Left lung (tissue), 10 donors: ENCODE results near the gene RAB3D. TPM values are rescaled to one million over a fixed set of nuclear protein-coding genes. Genes with fewer than 3 reads are reported as not detected.
A peak's percentile ranks its signal among the peaks of the same experiment; 100 is the strongest.

Experiments
- ATAC-seq: fragments of 200-7000 bp; cut with Tn5 transposase; one replicate; pipeline ENCODE4 v1.9.1; 2020; ENCODE audit warnings: moderate library complexity
- DNase-seq, 4 donors: peaks; one replicate each; pipeline ENCODE4 v3.0.0-alpha.2; 2013 to 2020
- H3K27ac ChIP-seq, 2 donors: fragments of 200-600 bp; sonication (generic) in 1 of 2; one replicate each; pipeline versions ENCODE4 v1.5.0 to v1.8.0; 2020 to 2021
- H3K27me3 ChIP-seq, 2 donors: fragments of 200-600 bp; sonication (generic) in 1 of 2; one replicate each; pipeline versions ENCODE4 v1.5.0 to v1.8.0; 2020 to 2021
- H3K36me3 ChIP-seq, 2 donors: fragments of 200-600 bp; sonication (generic) in 1 of 2; one replicate each; pipeline versions ENCODE4 v1.5.0 to v1.8.0; 2020 to 2021
- H3K4me1 ChIP-seq, 2 donors: fragments of 200-600 bp; one replicate each; pipeline ENCODE4 v1.8.0; 2021
- H3K4me3 ChIP-seq, 2 donors: fragments of 200-600 bp; sonication (generic) in 1 of 2; one replicate each; pipeline versions ENCODE4 v1.5.0 to v1.8.0; 2020 to 2021; ENCODE audit warnings: mild to moderate bottlenecking in 1 of 2
- H3K9me3 ChIP-seq, 2 donors: fragments of 200-600 bp; sonication (generic) in 1 of 2; one replicate each; pipeline versions ENCODE4 v1.5.0 to v1.8.0; 2020 to 2021
- intact Hi-C, 2 donors: fragments of 100-400 bp; cut with DNase I; formaldehyde crosslinking; loops; one replicate each; pipeline versions ENCODE4 v1.11.2 to v1.14.2; 2022
- polyA plus RNA-seq, 6 donors: library from polyadenylated mRNA; unstranded; fragments of 120-200 nt; gene quantifications; one replicate each; pipeline ENCODE4 v1.2.1, GENCODE V29; 2013; ENCODE audit not compliant: insufficient read length in 6 of 6
- total RNA-seq, 2 donors: library from RNA; stranded (reverse); fragmentation: NEBNext Ultra II Directional; extraction: Animal tissue kit (Norgen Biotek cat#: 25700); gene quantifications; one replicate each; pipeline ENCODE4 v1.2.1, GENCODE V29; 2021
- TF ChIP-seq, protein P1 (sequence below), 2 donors: fragments of 200-600 bp; sonication (generic) in 1 of 2; IDR thresholded peaks; one replicate each; pipeline versions ENCODE4 v1.5.0 to v1.8.0; 2021; ENCODE audit warnings: antibody characterized with exemption in 2 of 2
- donor health status: DM: no; HTN: yes; CAD: no.
- donor health status: DM: no; HTN: no; CAD: no.

The RAB3D gene
- total and polyA plus RNA-seq, 8 donors, result 16.3 to 71.6 (median 19.3) TPM

DNA sequence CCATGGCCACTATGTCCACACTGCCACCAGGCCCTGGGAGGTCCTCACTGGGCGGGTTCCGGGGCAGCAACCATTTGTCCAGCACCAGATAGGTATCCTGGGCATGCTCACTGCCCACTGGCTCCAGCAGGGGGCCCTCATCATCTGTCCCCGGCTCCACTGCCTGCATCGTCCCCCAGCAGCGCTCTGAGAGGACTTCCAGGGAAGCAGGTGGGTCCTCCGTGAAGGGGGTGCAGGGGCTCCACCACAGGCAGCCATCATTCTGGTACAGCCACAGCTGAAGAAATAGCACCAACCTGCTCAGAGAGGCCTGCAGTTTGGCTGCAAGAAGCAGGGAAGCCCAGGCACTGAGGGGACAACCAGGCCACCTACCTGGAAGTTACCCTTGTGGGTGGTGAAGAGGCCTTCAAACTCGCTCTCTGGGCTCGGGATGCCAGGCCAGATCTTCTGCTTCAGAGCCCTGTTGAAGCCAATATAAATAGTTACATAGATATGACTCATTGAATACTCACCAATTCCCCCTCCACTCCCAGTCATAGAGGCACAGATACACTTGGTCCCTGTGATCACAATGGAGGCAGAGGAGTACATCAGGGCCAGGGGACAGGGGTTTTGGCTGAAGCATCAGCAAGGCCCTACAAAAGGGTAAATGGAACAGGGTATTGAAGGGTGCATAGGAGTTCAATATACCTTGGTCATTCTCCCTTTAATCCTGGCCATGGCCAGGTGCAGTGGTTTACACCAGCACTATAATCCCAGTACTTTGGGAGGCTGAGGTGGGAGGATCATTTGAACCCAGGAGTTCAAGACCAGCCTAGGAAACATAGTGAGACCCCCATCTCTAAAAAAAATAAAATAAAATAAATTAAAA is 39.1 kb upstream of the RAB3D start:
- Histone ChIP-seq H3K27me3 (peaks cover 0 to 19% of the 10 kb centered on the region in 2 donors), H3K4me1 (peaks cover 11 to 87% of the 10 kb centered on the region in 2 donors), H3K9me3 (no peaks in the 10 kb centered on the region), H3K4me3 (no peak overlapping the region), H3K27ac (peak overlapping the region; percentile 13 to 95), H3K36me3 (no peaks in the 10 kb centered on the region)
- intact Hi-C loops, result no loop called here
- DNase-seq, result peak in 2 of 4 donors; percentile 46 to 83
- ATAC-seq, result no peak
- TF ChIP-seq, protein P1, sequence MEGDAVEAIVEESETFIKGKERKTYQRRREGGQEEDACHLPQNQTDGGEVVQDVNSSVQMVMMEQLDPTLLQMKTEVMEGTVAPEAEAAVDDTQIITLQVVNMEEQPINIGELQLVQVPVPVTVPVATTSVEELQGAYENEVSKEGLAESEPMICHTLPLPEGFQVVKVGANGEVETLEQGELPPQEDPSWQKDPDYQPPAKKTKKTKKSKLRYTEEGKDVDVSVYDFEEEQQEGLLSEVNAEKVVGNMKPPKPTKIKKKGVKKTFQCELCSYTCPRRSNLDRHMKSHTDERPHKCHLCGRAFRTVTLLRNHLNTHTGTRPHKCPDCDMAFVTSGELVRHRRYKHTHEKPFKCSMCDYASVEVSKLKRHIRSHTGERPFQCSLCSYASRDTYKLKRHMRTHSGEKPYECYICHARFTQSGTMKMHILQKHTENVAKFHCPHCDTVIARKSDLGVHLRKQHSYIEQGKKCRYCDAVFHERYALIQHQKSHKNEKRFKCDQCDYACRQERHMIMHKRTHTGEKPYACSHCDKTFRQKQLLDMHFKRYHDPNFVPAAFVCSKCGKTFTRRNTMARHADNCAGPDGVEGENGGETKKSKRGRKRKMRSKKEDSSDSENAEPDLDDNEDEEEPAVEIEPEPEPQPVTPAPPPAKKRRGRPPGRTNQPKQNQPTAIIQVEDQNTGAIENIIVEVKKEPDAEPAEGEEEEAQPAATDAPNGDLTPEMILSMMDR (IDR thresholded peaks at IDR 0.05), result peak; percentile 44 to 64

DNA sequence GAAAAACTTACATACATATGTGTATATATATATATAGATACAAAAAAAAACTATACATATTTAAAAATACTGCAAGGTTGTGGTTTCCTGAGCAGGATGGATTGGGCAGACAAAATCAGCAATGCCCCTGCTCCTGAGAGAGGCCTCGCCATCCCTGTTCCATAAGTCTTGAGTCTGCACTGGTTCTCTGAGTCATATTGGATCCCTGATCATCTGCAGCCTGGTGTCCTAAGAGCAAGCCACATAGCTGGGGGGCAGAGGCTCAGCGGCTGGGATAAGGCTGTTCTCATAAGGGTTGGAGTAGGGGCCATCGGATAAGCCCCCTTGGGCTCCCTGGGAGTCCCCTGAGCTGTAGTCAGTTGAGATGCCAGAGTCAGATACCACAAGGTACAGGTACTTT is 38.3 kb upstream of the RAB3D start:
- no peak overlapping the region for H3K4me3 ChIP-seq
- intact Hi-C loops, result no loop called here
- DNase-seq, result no peak
- no peaks in the 10 kb centered on the region for H3K36me3 ChIP-seq
- TF ChIP-seq, protein P1 (IDR thresholded peaks at IDR 0.05), result no peak
- peaks cover 6 to 81% of the 10 kb centered on the region in 2 donors for H3K4me1 ChIP-seq
- no peak for ATAC-seq
- no peaks in the 10 kb centered on the region for H3K9me3 ChIP-seq
- peak overlapping the region; percentile 95 to 96 for H3K27ac ChIP-seq
- peaks cover 0 to 11% of the 10 kb centered on the region in 2 donors for H3K27me3 ChIP-seq

DNA sequence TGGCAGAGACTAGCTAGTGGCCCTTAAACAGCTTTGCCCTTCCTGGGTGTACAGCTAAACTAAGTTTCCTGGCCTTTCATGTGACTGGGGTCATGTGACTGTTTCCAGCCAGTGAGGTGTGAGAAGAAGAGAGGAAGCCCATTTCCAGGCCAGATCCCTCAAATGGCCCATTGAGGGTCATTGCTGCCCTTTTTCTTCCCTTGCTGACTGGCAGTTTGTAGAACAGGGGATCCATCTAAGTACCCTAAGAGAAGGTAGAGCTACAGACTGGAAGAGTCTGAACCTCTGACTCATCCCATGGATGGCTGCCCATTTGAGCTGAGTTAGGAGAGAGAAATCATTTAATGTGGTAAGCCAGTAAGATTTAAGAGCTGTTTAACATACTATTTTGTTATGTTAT is 37.8 kb upstream of the RAB3D start:
- Histone ChIP-seq H3K9me3 (no peaks in the 10 kb centered on the region), H3K27me3 (peaks cover 0 to 6% of the 10 kb centered on the region in 2 donors), H3K36me3 (no peaks in the 10 kb centered on the region), H3K4me1 (peaks cover 6 to 75% of the 10 kb centered on the region in 2 donors), H3K4me3 (no peak overlapping the region), H3K27ac (peak overlapping the region; percentile 95 to 96)
- TF ChIP-seq, protein P1 (IDR thresholded peaks at IDR 0.05), result no peak
- intact Hi-C loops, result no loop called here
- no peak for ATAC-seq
- DNase-seq, result peak in 1 of 4 donors; percentile 66

DNA sequence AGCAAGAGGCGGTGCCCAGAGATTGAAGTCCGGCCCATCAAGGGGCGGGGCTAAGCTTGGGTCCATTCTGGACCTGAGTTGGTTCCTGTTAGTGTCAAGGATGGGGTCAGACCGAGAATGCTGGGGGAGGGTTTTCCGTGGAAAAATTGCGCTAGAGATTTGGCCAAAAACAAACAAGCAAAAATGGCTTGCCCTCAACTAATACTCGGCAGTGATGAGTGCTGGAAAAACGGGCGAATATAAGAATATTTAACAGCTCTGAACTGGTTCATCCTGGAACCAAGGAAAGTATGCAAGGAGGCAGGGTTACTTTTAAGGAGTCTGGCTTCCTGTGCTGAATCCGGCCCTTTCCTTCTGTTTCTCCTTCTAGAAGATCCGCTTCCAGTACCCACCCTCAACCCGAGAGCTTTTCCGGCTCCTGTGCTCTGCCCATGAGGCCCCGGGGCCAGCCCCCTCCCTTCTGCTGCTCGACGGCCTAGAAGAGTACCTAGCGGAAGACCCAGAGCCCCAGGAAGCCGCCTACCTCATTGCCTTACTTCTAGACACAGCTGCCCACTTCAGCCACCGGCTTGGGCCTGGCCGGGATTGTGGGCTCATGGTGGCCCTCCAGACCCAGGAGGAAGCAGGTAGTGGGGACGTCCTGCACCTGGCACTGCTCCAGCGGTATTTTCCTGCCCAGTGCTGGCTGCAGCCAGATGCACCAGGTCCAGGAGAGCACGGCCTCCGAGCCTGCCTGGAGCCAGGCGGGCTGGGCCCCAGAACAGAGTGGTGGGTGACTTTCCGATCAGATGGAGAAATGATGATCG is 35.9 kb upstream of the RAB3D start:
- intact Hi-C loops, result no loop called here
- H3K27ac ChIP-seq, result peak overlapping the region; percentile 95 to 96
- H3K27me3 ChIP-seq, result no peaks in the 10 kb centered on the region
- no peaks in the 10 kb centered on the region for H3K36me3 ChIP-seq
- DNase-seq (peak in 3 of 4 donors; percentile 64 to 85 (median 77)), ATAC-seq (peak; percentile 37)
- TF ChIP-seq, protein P1 (IDR thresholded peaks at IDR 0.05), result no peak
- peak overlapping the region; percentile 38 to 66 for H3K4me3 ChIP-seq
- H3K9me3 ChIP-seq, result no peaks in the 10 kb centered on the region
- H3K4me1 ChIP-seq, result peaks cover 0 to 61% of the 10 kb centered on the region in 2 donors
